HCT116 (cell line): ENCODE data around the gene IRF4. TPM values are rescaled to one million over a fixed set of nuclear protein-coding genes. Genes with fewer than 3 reads are reported as not detected.

Experiments
- ATAC-seq: fragments of 200-7000 bp; cut with Tn5 transposase; 2 replicates; pipeline ENCODE4 v1.9.1; 2020; ENCODE audit warnings: mild to moderate bottlenecking, moderate library complexity
- BruUV-seq: library from RNA; stranded (reverse); fragments of 400-500 nt; replicated peaks from 2 replicates; lab custom pipeline; 2021; lab: Mats Ljungman, UMichigan
- CTCF ChIA-PET: fragments of 300-600 bp; sonication (Branson Sonifier 250); formaldehyde crosslinking; loops from one replicate; lab custom pipeline; 2021; ENCODE audit warnings: antibody characterized with exemption; lab: Charles Lee
- POLR2A ChIA-PET: fragments of 300-600, 350-600 bp; sonication (Branson Sonifier 250); formaldehyde crosslinking; loops from one replicate; lab custom pipeline; 2021; ENCODE audit warnings: antibody characterized with exemption; lab: Charles Lee
- RAD21 ChIA-PET, 2 experiments: fragments of 300-600 bp; sonication (Branson Sonifier 250); formaldehyde crosslinking; loops; one replicate each; lab custom pipeline; 2023; ENCODE audit warnings: low total read pairs in 2 of 2; ENCODE audit not compliant: uncharacterized antibody in 2 of 2, unreplicated experiment in 2 of 2, low non-redundant PET in 1 of 2; lab: Charles Lee
- DNase-seq: peaks from one replicate; pipeline ENCODE4 v3.0.0-alpha.2; 2010; ENCODE audit warnings: low read depth, low spot score
- H2AFZ ChIP-seq: fragments of 200-600 bp; shearing (Covaris generic), sonication (generic); 2 replicates; pipeline ENCODE4 v1.6.1; 2017; ENCODE audit warnings: low read depth, mixed run types, mixed read lengths, antibody characterized with exemption, low read length; ENCODE audit not compliant: poor library complexity, severe bottlenecking
- H3K27ac ChIP-seq: 2 replicates; pipeline ENCODE4 v1.5.1; 2012; ENCODE audit warnings: low read depth, low read length
- H3K27me3 ChIP-seq: fragments of 200-600 bp; sonication (generic); 2 replicates; pipeline ENCODE4 v1.6.1; 2016; ENCODE audit warnings: mixed run types, low read length, mixed read lengths; ENCODE audit not compliant: insufficient read depth
- H3K36me3 ChIP-seq, 2 experiments: fragments of 200-500 bp in 1 of 2; fragments of 200-600 bp in 1 of 2; sonication (Bioruptor generic) in 1 of 2; sonication (generic) in 1 of 2; 2 replicates each; pipeline versions ENCODE4 v1.5.1 to v1.6.1; 2014 to 2016; ENCODE audit warnings: low read length in 2 of 2, inconsistent platforms in 1 of 2, mixed read lengths in 1 of 2, mixed run types in 1 of 2; ENCODE audit not compliant: insufficient read depth in 2 of 2, control insufficient read depth in 1 of 2
- H3K4me1 ChIP-seq, 2 experiments: fragments of 200-600 bp in 1 of 2; sonication (generic) in 1 of 2; 2 replicates each; pipeline versions ENCODE4 v1.5.1 to v1.6.1; 2012 to 2017; ENCODE audit warnings: low read length in 2 of 2, inconsistent platforms in 1 of 2, mild to moderate bottlenecking in 1 of 2, mixed read lengths in 1 of 2, mixed run types in 1 of 2, moderate library complexity in 1 of 2; ENCODE audit not compliant: insufficient read depth in 2 of 2, control insufficient read depth in 1 of 2
- H3K4me2 ChIP-seq: fragments of 200-600 bp; sonication (generic); 2 replicates; pipeline ENCODE4 v1.6.1; 2017; ENCODE audit warnings: mixed run types, low read length, mixed read lengths
- H3K4me3 ChIP-seq, 2 experiments: fragments of 200-600 bp in 1 of 2; sonication (generic) in 1 of 2; replicated peaks in 1 of 2; 2 replicates each; pipeline ENCODE4 v1.5.1; 2011 to 2016; ENCODE audit warnings: low read length in 2 of 2, control low read depth in 1 of 2, low read depth in 1 of 2, mild to moderate bottlenecking in 1 of 2, mixed read lengths in 1 of 2, mixed run types in 1 of 2
- H3K79me2 ChIP-seq: fragments of 200-600 bp; sonication (generic); 2 replicates; pipeline ENCODE4 v1.6.1; 2017; ENCODE audit warnings: mild to moderate bottlenecking, mixed run types, low read length, moderate library complexity, mixed read lengths; ENCODE audit not compliant: insufficient read depth
- H3K9ac ChIP-seq: fragments of 200-600 bp; sonication (generic); 2 replicates; pipeline ENCODE4 v1.6.1; 2016; ENCODE audit warnings: low read length, mixed read lengths
- H3K9me2 ChIP-seq: fragments of 200-600 bp; sonication (generic), shearing (Covaris generic); 2 replicates; pipeline ENCODE4 v1.6.1; 2017; ENCODE audit warnings: mixed run types, mild to moderate bottlenecking, moderate library complexity; ENCODE audit not compliant: insufficient read depth
- H3K9me3 ChIP-seq, 2 experiments: fragments of 200-500 bp in 1 of 2; fragments of 200-600 bp in 1 of 2; sonication (Bioruptor generic) in 1 of 2; sonication (generic) in 1 of 2; 2 replicates each; pipeline ENCODE4 v1.6.1; 2014 to 2017; ENCODE audit warnings: low read length in 2 of 2, mixed read lengths in 2 of 2, inconsistent platforms in 1 of 2, low read depth in 1 of 2, mild to moderate bottlenecking in 1 of 2, mixed run types in 1 of 2, moderate library complexity in 1 of 2; ENCODE audit not compliant: control insufficient read depth in 1 of 2, insufficient read depth in 1 of 2
- H4K20me1 ChIP-seq: fragments of 200-600 bp; sonication (generic), shearing (Covaris generic); 2 replicates; pipeline ENCODE4 v1.6.1; 2017; ENCODE audit warnings: mixed run types, mild to moderate bottlenecking, moderate library complexity; ENCODE audit not compliant: insufficient read depth
- EZH2 ChIP-seq: fragments of 200-600 bp; sonication (generic); IDR thresholded peaks from 2 replicates; pipeline ENCODE4 v1.6.1; 2017; ENCODE audit warnings: antibody characterized with exemption, mixed run types
- JUND ChIP-seq: IDR thresholded peaks from 2 replicates; pipeline ENCODE4 v1.6.1; 2012
- SIN3A ChIP-seq: IDR thresholded peaks from 2 replicates; pipeline ENCODE4 v1.6.1; 2012; ENCODE audit warnings: low read depth
- YY1 ChIP-seq: IDR thresholded peaks from 2 replicates; pipeline ENCODE4 v1.6.1; 2011; ENCODE audit warnings: low read length, low read depth, moderate library complexity, mild to moderate bottlenecking; ENCODE audit not compliant: insufficient replicate concordance; ENCODE audit errors: extremely low read depth
- ZNF274 ChIP-seq: fragments of 200-500 bp; sonication (Bioruptor generic); IDR thresholded peaks from 2 replicates; pipeline ENCODE4 v1.6.1; 2014; ENCODE audit warnings: mild to moderate bottlenecking, low read depth, low read length, inconsistent platforms
- intact Hi-C: fragments of 100-400 bp; cut with micrococcal nuclease; formaldehyde crosslinking; loops from 2 replicates; pipeline ENCODE4 v1.10.0; 2022
- total RNA-seq: library from RNA; stranded (reverse); gene quantifications from one replicate; pipeline ENCODE4 v1.2.1, GENCODE V29; 2021; ENCODE audit not compliant: unreplicated experiment
- TF ChIP-seq, protein P1 (sequence below), 3 experiments: fragments of 200-600 bp in 1 of 3; sonication (generic) in 1 of 3; IDR thresholded peaks in 2 of 3; conservative IDR thresholded peaks in 1 of 3; 2 replicates each; pipeline ENCODE4 v1.5.1; 2012 to 2017; ENCODE audit warnings: low read depth in 2 of 3, low read length in 2 of 3, antibody characterized with exemption in 1 of 3, borderline replicate concordance in 1 of 3, control low read depth in 1 of 3, mild to moderate bottlenecking in 1 of 3, mixed read lengths in 1 of 3, mixed run types in 1 of 3, moderate library complexity in 1 of 3; ENCODE audit not compliant: insufficient read depth in 1 of 3
- TF ChIP-seq, protein P2 (sequence below): IDR thresholded peaks from 2 replicates; pipeline ENCODE4 v1.6.1; 2012

The IRF4 gene
- total RNA-seq, 1 experiment from 2014 or later: 1.2 TPM

GRCh38 chr6:341914-342831 lies 49.4 kb upstream of the IRF4 start:
- intact Hi-C loops: no loop called here
- no peak for TF ChIP-seq ZNF274
- no peak for TF ChIP-seq YY1
- DNase-seq (no peak), ATAC-seq (no peak)
- Histone ChIP-seq H3K79me2 (no peaks in the 10 kb centered on the region), H2AFZ (no peak overlapping the region), H3K4me1 (no peaks in the 10 kb centered on the region), H3K27me3 (no peaks in the 10 kb centered on the region), H3K4me3 (no peak overlapping the region), H3K9ac (no peak overlapping the region), H3K9me2 (no peaks in the 10 kb centered on the region), H3K9me3 (peaks cover 0 to 4% of the 10 kb centered on the region in 2 experiments; a peak in 2 of 4 replicates), H4K20me1 (no peaks in the 10 kb centered on the region), H3K27ac (no peak overlapping the region), H3K36me3 (no peaks in the 10 kb centered on the region), H3K4me2 (no peak overlapping the region)
- ChIA-PET CTCF (no interaction called here), RAD21 (no interaction called here), POLR2A (no interaction called here)
- BruUV-seq: no TSS peak

DNA sequence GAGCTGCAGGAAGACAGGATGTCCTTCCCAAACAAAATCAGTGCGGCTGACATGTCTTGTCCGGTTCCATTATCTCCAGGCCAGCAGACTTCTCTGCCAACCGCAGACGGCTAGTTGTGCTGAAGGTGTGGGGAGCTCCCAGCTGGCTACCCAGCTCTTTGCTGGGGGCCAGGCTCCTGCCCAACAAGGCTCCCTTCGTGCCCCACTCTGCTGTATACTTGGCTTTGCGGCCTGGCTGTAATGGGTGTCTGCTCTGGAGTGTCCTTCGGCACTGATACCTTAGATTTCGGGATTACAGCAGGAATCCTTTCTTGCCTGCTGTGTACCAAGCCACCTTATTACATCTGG lies 48.7 kb upstream of the IRF4 start:
- H3K9ac ChIP-seq: no peak overlapping the region
- no peaks in the 10 kb centered on the region for H3K4me1 ChIP-seq
- H3K27me3 ChIP-seq: no peaks in the 10 kb centered on the region
- DNase-seq (no peak), ATAC-seq (no peak)
- no peak overlapping the region for H3K4me3 ChIP-seq
- POLR2A ChIA-PET: no interaction called here
- CTCF ChIA-PET: no interaction called here
- TF ChIP-seq SIN3A: no peak
- TF ChIP-seq, protein P1, sequence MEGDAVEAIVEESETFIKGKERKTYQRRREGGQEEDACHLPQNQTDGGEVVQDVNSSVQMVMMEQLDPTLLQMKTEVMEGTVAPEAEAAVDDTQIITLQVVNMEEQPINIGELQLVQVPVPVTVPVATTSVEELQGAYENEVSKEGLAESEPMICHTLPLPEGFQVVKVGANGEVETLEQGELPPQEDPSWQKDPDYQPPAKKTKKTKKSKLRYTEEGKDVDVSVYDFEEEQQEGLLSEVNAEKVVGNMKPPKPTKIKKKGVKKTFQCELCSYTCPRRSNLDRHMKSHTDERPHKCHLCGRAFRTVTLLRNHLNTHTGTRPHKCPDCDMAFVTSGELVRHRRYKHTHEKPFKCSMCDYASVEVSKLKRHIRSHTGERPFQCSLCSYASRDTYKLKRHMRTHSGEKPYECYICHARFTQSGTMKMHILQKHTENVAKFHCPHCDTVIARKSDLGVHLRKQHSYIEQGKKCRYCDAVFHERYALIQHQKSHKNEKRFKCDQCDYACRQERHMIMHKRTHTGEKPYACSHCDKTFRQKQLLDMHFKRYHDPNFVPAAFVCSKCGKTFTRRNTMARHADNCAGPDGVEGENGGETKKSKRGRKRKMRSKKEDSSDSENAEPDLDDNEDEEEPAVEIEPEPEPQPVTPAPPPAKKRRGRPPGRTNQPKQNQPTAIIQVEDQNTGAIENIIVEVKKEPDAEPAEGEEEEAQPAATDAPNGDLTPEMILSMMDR (IDR thresholded peaks at IDR 0.05 in 2 of 3, conservative IDR thresholded peaks at IDR 0.05 in 1 of 3; ENCODE audit: borderline replicate concordance in 1 of 3, insufficient read depth in 1 of 3, low read depth in 2 of 3, low read length in 2 of 3): no peak
- TF ChIP-seq EZH2: no peak
- TF ChIP-seq JUND: no peak
- TF ChIP-seq, protein P2, sequence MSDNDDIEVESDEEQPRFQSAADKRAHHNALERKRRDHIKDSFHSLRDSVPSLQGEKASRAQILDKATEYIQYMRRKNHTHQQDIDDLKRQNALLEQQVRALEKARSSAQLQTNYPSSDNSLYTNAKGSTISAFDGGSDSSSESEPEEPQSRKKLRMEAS: no peak
- intact Hi-C loops: no loop called here
- no peaks in the 10 kb centered on the region for H3K9me2 ChIP-seq
- H3K79me2 ChIP-seq: no peaks in the 10 kb centered on the region
- RAD21 ChIA-PET: no interaction called here
- H2AFZ ChIP-seq: no peak overlapping the region
- H3K36me3 ChIP-seq: no peaks in the 10 kb centered on the region
- H3K9me3 ChIP-seq: peaks cover 0 to 4% of the 10 kb centered on the region in 2 experiments; a peak in 2 of 4 replicates
- no peak overlapping the region for H3K4me2 ChIP-seq
- no peaks in the 10 kb centered on the region for H4K20me1 ChIP-seq
- BruUV-seq: no TSS peak
- no peak overlapping the region for H3K27ac ChIP-seq
